ENCODE measurements around the gene AGPS. TPM values are rescaled to one million over a fixed set of nuclear protein-coding genes. Genes with fewer than 3 reads are reported as not detected.

The AGPS gene
- total and polyA plus RNA-seq, 3 donors from 2014 or later = 36.7 to 73.4 (median 55.7) TPM

GRCh38 chr2:177460973-177461585 is 68.5 kb downstream of the AGPS start:
- H3K9me3 ChIP-seq = no peaks in the 10 kb centered on the region
- intact Hi-C loops (cut with DNase I; ENCODE audit: low total_unique reads) = no loop called here
- 86 to 88% methylated on average over 5 of the region's 5 CpGs for WGBS, 2 donors
- H3K4me3 ChIP-seq = no peak overlapping the region
- no peak for DNase-seq
- H3K27me3 ChIP-seq = no peaks in the 10 kb centered on the region
- H3K36me3 ChIP-seq (ENCODE audit: low read depth, missing control alignments) = no peaks in the 10 kb centered on the region
- H3K27ac ChIP-seq = no peak overlapping the region
- no peaks in the 10 kb centered on the region for H3K4me1 ChIP-seq
- TF ChIP-seq CTCF (IDR thresholded peaks at IDR 0.05) = no peak
- TF ChIP-seq POLR2A (IDR thresholded peaks at IDR 0.05) = no peak

- no peak for TF ChIP-seq CTCF (IDR thresholded peaks at IDR 0.05)
- no peak for TF ChIP-seq POLR2A (IDR thresholded peaks at IDR 0.05)
- H3K4me1 ChIP-seq = no peaks in the 10 kb centered on the region
- WGBS, 2 donors = 79 to 91% methylated on average over 3 of the region's 3 CpGs
- intact Hi-C loops (cut with DNase I; ENCODE audit: low total_unique reads) = no loop called here
- no peaks in the 10 kb centered on the region for H3K36me3 ChIP-seq (ENCODE audit: low read depth, missing control alignments)
- H3K4me3 ChIP-seq = no peak overlapping the region
- no peak overlapping the region for H3K27ac ChIP-seq
- H3K9me3 ChIP-seq = no peaks in the 10 kb centered on the region
- H3K27me3 ChIP-seq = no peaks in the 10 kb centered on the region
- DNase-seq = no peak
Measured at GRCh38 chr2:177464549-177464948, 72.0 kb downstream of the AGPS start.

- Histone ChIP-seq H3K27me3 (no peaks in the 10 kb centered on the region), H3K36me3 (ENCODE audit: low read depth, missing control alignments) (no peaks in the 10 kb centered on the region), H3K4me3 (no peak overlapping the region), H3K4me1 (no peaks in the 10 kb centered on the region), H3K27ac (no peak overlapping the region), H3K9me3 (no peaks in the 10 kb centered on the region)
- TF ChIP-seq CTCF (IDR thresholded peaks at IDR 0.05) = no peak
- DNase-seq = no peak
- 95 to 96% methylated on average over 14 of the region's 14 CpGs for WGBS, 2 donors
- intact Hi-C loops (cut with DNase I; ENCODE audit: low total_unique reads) = no loop called here
Measured at GRCh38 chr2:177465400-177466138, 73.0 kb downstream of the AGPS start.

GRCh38 chr2:177466337-177467195 is 74.0 kb downstream of the AGPS start:
- H3K9me3 ChIP-seq = no peaks in the 10 kb centered on the region
- H3K4me1 ChIP-seq = no peaks in the 10 kb centered on the region
- WGBS, 2 donors = 72 to 87% methylated on average over 6 to 16 of the region's 17 CpGs
- no peak for DNase-seq
- intact Hi-C loops (cut with DNase I; ENCODE audit: low total_unique reads) = no loop called here
- no peaks in the 10 kb centered on the region for H3K27me3 ChIP-seq
- no peak overlapping the region for H3K27ac ChIP-seq
- no peak overlapping the region for H3K4me3 ChIP-seq
- TF ChIP-seq POLR2A (IDR thresholded peaks at IDR 0.05) (no peak), CTCF (IDR thresholded peaks at IDR 0.05) (no peak)
- H3K36me3 ChIP-seq (ENCODE audit: low read depth, missing control alignments) = no peaks in the 10 kb centered on the region
